ENCODE measurements around the gene BSND. TPM values are rescaled to one million over a fixed set of nuclear protein-coding genes. Genes with fewer than 3 reads are reported as not detected.
"Not testable (repeated sequence)": the region's sequence is repeated elsewhere in the genome, so short reads cannot be mapped to it uniquely, and the experiment has no call there.

The BSND gene
- not detected in 2 replicates for total RNA-seq (2014; rRNA removed)
- polyA plus RNA-seq (2012): not detected

DNA sequence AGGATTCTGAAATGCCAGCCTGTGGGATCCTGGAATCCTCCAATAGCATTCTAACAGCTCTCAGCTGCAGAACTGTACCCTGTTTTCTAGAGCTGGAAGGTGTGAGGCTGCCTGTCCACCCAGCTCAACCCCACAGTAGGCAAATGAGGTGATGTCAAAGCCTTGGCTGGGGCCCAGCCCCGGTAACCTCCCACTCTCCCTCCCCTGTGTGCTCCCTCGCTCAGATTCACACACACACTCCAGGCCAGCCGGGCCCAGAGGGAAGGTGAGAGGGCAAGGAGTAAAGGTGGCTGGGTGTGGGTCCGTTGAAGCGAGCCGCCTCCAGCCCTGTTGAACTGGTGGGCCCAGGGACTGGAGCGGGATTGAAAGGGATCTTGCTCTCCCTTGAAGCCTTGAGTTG is at the start of gene BSND:
Gene BSND, plus strand, starts transcription at position 257 of the 400 bp plus-strand sequence. CDS start 254 bp downstream, outside the sequence.
- no peak for DNase-seq (ENCODE audit: low read depth)

DNA sequence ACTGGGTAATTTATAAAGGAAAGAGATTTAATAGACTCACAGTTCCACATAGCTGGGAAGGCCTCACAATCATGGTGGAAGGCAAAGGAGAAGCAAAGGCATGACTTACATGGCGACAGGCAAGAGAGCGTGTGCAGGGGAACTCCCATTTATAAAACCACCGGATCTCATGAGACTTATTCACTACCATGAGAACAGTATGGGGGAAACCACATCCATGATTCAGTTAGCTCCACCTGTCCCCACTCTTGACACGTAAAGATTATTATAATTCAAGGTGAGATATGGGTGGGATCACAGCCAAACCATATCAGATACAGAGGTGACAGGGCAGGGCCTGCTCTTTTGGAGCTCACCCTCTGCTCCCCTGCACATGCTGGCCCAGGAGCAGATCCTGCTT is 49.7 kb upstream of the BSND start:
- peak; percentile 44 for DNase-seq (ENCODE audit: low read depth)

DNA sequence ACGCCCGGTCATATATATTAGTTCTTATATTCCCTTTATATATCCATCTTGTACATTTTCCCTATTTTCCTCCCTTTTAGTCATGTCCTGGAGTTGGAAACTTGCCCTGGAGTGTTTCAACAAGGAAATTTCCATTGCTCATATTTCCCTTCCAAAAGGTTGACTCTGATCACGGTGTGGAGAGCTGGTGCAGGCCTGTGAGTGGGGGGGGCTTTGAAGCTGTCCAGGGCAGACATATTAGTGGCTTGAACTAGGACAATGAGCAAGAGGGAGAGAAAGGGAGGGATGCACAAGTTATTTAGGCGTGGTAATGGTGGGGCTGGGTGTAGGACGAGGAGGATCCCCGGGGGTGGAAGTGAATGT is 48.7 kb upstream of the BSND start:
- DNase-seq (ENCODE audit: low read depth): peak; percentile 35

DNA sequence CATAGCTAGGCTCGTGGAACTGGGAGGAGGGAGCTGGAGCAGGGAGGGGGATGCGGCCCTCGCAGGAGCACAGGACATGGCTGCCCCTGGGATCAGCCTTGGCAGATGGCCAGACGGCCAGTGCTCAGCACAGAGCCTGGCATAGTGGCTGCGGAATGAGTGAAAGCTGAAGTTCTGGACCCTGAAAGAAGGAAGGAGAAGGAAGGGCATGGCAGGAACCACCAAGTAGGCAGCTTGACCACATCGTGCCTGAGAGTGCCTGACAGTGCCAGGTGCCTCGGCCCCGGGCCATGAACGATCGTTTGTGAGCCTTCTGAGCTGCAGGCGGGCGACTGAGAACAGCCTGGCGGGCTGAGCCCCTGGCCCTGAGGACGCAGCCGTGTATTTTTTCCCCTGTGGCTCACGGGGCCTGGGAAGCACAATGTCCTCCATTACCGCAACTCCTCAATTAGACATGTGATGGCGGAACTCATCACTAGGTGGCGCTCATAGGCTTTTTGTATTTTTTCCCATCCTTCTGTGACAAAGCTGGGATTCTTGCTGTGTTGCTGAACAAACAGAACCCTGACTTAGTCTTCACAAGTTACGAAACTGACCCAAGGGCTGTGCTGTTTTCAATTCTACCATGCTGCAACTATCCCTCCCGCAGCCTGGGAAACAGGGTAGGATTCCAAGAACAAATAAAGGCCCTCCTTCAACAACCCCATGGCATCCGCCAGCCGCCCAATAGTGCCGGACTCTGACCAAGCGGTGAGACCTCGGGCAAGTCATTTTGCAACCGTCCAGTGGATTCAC is 48.2 kb upstream of the BSND start:
- peak; percentile 88 for DNase-seq (ENCODE audit: low read depth)

DNA sequence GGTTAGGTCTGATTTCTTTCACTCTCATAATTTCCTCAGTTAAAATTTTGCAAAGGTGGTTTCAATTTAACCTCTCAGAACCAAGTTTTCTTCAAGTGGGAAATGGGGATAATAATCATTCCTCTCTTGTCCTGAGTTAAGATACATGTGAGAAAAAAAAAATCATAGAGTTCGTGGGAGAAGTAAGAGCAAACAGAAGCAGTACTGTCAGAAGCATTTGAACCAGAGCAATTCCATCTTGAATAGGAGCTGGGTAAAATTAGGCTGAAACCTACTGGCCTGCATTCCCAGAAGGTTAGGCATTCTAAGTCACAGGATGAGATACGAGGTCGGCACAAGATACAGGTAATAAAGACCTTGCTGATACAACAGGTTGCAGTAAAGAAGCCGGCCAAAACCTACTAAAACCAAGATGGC is 46.9 kb upstream of the BSND start:
- no peak for DNase-seq (ENCODE audit: low read depth)

DNA sequence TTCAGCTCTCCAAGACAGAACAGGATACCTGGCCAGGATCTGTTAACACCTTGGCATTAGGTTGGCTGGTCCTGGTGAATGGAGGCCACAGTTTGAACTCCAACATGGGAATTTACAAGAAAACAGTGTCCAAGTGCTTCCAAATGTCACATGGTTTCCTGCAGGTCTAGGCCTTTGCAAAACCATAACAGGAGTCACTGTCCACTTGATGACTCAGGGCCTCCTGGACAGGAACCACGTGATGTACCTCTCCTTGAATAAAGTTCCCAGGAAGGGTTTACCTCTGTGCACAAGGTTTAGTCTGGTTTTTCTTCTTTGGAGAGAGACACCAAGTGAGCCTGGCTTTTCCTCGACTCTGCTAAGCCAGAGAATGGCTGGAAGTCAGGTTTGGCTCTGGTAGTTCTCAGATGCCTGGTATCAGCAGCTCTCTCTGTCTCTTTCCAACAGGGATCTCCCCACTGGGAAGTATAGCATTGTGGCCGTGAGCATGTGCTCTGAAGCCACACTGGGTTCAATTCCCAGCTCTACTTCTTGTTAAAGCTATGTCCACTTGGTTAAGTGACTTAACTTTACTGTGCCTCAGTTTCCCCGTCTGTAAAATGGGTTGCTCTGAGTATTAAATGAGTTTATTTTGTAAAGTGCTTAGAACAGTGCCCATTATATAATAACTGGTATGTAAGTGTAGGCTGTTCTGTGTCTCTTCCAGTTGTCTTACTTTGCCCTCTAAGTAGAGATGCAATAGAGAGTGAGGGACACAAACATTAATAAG is 45.6 kb upstream of the BSND start:
- peak; percentile 35 for DNase-seq (ENCODE audit: low read depth)

DNA sequence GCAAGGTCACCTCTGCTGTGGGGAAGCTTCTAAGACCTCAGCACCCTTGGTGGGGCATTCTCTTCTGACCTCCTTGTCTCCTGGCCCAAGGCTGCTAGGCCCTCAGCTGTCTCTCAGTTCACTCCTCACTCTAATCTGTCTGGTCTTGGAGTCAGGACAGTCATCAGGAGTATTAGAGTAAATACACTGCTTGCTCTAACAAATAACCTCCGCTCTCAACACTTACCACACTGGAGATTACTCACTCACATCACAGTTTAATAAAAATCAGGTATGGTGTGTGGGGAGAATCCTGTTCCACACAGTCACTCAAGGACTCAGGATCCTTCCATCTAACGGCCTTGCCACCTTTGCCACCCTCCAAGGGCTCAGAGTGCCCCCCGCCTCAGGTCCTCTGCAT is 44.9 kb upstream of the BSND start:
- DNase-seq (ENCODE audit: low read depth): no peak

DNA sequence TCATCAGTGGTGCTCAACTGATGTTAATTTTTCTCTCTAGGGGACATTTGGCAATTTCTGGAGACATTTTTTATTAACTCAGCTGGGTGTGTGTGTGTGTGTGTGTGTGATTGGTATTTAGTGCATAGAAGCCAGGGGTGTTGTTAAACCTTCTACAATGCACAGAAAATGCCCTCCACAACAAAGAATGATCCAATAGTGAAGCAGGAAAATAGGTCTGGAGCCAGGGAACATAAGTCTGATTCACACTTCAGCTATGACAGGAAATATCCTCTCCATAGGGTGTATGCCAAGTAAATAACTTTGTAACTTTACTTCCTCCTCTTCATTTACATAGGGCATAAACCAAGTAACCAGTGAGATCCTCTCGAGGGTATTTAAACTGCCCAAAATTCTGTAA is 43.4 kb upstream of the BSND start:
- DNase-seq (ENCODE audit: low read depth): peak; percentile 45

DNA sequence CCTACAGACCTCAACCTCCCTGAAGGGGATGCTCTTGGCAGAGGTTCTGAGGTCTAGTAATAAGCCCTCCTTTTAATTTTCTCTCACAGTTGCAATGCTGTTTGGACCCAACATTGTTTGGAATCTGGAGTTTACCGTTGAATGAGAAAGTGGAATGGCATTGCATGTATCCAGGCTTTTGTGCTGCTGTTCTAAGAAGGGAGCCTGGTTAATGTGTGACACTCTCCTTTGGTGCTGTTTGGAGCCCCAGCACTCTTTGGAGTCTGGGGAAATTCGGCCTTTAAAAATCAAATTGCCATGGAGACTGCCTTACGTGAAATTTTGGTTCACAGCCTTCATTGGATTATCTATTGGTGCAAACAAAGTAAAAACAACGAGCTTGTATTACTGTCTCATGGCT is 42.0 kb upstream of the BSND start:
- no peak for DNase-seq (ENCODE audit: low read depth)

DNA sequence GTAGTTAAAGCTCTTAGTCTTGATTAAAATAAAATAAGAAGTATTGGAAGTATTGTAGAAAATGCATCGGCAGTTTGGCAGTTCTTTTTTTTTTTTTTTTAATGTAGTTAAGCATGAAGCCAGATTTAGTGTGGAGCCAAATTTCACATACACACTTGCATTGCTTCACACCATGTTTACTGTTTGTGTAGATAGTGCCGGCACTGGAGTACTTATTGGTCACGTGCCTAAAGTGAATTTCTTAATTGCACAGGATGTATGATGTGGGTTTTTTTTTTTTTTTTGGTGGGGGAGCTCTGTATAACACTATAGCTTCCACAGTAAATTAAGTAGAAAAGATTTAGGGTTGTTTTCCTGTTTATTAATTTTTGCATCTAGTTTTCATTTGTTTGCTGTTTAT is 39.5 kb upstream of the BSND start:
- no peak for DNase-seq (ENCODE audit: low read depth)

DNA sequence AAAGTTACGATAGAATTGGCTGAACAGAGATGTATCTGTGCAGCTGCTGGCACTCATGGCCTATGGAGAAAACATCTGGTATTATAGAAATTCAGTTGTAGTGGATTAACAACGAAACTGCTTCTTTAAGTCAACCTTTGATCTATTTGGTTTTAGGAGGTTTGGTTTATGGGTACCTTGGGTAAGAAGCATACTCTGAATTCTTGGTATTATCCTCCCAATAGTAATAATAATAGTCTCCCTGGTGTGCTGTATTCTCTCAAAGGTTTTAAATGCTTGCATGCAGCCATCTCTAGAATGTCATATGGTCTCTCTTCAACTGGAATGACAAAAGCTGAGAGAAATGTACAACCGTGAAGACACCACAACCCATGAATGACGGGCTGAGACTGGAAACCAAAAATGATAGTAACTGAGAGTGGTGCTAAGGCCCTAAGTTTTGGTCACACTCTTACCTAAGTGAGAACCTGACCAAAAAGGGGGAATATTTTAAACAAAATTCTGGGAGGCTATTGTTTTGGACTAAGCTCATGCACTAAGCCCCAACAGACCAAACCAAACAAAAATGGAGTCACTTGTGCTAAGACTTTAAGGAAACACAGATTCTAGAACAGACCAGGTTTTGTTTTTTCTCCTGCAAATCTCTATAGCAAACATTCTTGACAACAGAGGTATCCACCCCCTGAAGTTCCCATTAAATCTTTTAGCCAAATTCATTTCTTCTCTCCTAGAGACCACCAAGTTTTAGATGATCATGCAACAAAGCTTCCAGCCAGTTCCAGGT is 35.9 kb upstream of the BSND start:
- DNase-seq (ENCODE audit: low read depth): no peak

DNA sequence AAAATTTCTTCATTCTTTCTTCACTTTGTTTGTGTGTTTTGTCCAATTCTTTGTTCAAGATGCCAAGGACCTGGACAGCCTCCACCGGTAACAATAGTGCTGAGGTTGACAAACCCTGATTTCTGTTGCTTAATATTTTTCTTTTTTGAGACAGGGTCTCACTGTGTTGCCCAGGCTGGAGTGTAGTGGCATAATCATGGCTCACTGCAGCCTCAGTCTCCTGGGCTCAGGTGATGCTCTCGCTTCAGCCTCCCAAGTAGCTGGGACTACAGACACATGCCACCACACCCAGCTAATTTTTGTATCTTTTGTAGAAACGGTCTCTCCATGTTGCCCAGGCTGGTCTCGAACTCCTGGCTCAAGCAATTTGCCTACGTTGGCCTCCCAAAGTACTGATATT is 34.9 kb upstream of the BSND start:
- not testable (repeated sequence) for DNase-seq (ENCODE audit: low read depth)

DNA sequence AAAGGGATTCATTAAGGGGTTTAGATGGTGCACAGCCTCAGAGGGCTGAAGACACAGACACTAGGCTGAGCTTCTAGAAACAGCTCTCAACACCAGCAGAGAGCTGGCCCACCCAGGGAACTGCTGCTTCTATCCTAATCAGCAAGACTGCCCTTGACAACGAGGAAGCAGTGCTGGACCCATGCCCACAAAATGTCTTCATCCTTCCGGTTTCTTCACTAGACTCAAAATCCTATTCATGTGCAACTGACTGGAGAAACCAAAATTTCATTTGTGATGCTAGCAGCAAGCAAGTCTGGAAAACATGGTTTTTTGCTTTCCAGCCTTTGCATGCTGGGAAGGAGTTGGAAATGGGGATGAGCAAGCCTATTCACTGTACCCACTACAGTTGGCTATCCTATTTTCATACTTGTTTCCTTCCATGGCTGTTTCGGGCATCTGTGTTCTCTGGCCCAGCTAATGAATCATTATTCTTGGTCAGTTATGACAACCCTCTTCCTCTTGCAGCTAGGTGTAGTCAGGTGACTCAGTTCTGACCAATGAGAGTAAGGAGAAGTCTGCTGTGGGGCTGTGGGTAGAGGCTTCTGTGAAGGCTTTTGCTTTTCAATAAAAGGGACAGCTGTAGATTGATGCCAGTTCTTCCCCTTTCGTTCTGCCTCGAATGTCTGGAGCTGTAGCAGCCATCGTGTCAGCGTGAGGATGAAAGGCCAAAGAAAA is 33.0 kb upstream of the BSND start:
- DNase-seq (ENCODE audit: low read depth): peak; percentile 92

DNA sequence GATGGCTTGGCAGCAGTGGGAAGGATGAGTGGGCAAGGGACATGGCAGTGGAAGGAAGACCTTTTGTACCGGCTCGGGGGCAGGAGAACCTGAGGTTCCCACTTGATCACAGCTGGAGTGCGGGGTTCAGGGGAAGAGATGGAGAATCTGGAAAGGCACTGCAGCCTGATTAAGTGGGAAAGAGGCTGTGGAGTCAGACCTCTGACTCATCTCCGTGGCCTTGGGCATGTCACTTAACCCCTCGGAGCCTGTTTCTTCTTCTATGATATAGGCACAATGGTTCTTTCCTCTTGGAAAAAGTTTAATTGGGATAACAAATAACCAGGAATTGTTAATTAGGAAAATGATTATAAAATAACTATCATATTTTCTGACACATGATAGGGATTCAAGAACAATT is 31.4 kb upstream of the BSND start:
- peak; percentile 50 for DNase-seq (ENCODE audit: low read depth)

DNA sequence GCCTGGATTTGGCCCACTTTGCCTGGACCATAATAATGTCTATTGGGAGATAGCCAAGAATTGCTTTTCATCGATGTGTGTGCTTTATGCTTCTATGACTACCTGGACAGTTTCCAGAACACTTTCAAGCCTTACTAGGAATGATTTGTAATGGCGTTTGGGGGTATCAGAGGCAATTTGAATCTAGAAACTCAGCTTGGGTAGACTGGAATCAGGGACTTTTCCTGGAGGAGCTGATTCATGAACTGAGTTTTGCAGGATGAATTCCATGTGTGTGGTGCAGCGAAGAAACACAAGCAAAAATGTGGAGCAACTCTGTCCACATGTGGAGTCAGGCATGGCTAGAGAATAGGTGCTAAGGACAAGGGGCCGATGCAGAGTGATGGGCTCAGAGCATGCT is 30.2 kb upstream of the BSND start:
- DNase-seq (ENCODE audit: low read depth): no peak

DNA sequence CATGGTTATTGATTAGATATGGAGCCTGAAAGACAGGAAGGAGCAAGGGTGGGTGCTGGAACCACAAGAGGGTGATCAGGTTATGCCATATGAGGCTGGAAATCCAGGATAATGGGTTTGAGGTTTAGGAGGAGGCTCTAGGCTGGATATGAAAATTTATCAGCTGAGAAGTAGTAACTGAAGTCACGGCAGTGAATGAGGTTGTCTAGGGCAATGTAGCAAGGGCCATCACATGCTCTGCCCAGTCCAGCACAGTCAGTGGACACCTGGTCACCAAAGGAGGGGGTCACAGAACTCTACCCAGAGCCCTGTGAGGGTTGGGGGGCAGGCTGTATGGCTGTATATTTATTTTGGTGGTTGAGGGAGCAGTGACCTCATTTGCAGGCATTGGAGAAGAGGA is 28.9 kb upstream of the BSND start:
- DNase-seq (ENCODE audit: low read depth): no peak

DNA sequence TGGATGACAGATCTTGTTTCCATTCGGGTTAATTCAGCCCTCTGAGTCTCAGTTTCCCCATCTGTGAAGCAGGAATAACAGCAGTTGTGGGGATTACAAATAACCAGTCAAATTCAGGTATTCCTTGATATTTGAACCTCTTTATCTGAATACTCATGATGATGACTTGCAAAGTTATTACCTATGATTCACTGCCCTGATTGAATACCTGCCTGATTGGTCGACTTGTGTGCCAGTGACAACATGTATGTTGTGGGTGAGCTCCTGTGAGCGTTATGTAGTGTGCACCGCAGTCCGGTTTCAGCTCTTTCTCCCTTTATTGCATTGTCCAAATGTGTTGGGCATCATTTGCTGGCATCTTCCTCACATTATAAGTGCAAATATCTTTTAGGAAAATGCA is 27.8 kb upstream of the BSND start:
- DNase-seq (ENCODE audit: low read depth): no peak

DNA sequence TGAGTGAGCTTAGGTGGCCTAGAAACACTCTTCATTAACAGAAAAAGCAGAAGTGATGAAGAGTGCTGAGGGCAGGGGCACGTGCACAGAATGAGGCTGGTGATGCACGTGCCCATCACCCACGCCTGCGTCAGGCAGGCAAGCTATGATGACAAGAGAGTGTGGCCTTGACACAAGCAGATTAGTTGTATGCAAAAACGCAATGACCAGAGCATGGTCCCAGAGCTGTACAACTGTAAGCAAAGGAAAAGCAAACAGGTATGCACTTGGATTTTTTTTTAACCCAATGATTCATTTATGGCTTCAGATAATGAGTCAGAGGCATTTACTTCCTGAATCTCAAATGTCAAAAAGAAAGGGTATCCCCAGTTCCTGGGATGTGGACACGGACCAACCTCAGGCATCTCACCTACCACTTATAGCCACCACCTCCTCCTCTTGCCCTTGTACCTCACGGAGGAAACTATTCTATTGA is 27.4 kb upstream of the BSND start:
- DNase-seq (ENCODE audit: low read depth): peak; percentile 60

DNA sequence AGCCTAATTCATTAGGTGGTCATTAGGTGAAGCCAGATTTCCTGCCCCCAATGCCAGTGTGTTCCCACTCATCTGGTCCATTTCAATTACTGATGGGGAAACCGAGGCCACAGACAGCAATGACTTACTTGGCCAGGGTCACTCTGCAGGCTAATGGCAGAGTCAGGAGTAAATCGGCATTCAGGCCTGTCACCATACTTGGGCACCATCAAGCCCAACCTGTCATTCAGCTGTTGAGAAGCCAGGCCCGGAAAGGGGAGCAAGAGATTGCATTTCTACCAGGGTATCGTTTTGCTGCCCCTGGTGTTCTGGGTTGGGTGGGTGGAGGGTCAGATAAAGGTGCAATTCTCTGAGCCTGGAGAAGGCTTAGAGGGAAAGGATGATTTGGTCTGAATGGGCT is 26.3 kb upstream of the BSND start:
- no peak for DNase-seq (ENCODE audit: low read depth)

DNA sequence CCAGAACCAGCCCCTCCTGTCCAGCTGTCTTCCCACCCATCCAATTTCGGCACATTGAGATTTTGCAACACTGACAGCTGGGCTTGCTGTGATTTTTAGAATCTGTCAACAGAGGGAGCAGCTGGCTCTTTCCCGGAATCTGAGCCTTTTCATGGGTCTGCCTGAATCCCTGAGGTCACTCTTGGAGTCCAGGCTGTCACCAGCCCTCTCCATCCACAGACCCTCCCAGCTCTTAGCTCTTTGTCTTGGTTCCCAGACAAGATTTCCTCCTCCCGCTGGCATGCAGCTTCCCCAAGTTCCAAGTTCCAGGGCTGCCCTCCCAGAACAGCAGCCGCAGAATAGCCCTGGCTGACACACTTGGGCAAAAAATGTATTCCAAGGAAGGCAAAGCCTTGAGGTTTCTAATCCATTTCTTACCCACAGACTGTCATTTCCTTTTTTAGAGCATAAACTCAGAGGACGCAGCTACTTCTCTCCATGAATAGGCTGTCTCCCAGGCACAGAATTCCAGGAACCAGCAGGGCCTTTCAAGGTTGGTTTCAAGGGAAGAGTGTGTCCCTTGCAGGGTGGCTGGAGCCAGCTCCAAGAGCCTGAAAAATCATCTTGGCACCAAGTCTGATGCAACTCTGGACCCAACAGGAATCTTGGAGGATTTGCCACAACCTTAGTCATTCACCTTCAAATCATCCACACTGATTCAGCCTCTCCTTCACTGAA is 25.4 kb upstream of the BSND start:
- DNase-seq (ENCODE audit: low read depth): peak; percentile 94

All from LHCN-M2 (cell line).